K562 (cell line): ENCODE measurements around the gene SGCG. TPM values are rescaled to one million over a fixed set of nuclear protein-coding genes. Genes with fewer than 3 reads are reported as not detected.

Source experiments
- ATAC-seq: fragments of 200-7000 bp; cut with Tn5 transposase; 3 replicates; pipeline ENCODE4 v1.9.1; 2020; ENCODE audit warnings: moderate library complexity
- BruUV-seq: library from RNA; stranded (reverse); fragments of 400-500 nt; replicated peaks from 2 replicates; lab custom pipeline; 2021; lab: Mats Ljungman, UMichigan
- CTCF ChIA-PET: fragments of 300-600 bp; formaldehyde crosslinking; extraction: SDS; loops from one replicate; lab custom pipeline; 2021; ENCODE audit warnings: low intra/inter-chr PET ratio; lab: Yijun Ruan, JAX
- POLR2A ChIA-PET: fragments of 300-600, 350-650 bp; sonication (Branson Sonifier 250); formaldehyde crosslinking; extraction: SDS; loops from one replicate; lab custom pipeline; 2021; ENCODE audit warnings: antibody characterized with exemption, inconsistent platforms; lab: Yijun Ruan, JAX
- DNase-seq, 4 experiments: peaks; one replicate each; pipeline versions ENCODE4 v3.0.0 to v3.0.0-alpha.2; 2011 to 2018; ENCODE audit warnings: low spot score in 3 of 4, mixed read lengths in 3 of 4; ENCODE audit errors: extremely low read depth in 1 of 4
- FAIRE-seq: peaks from 2 replicates; lab custom pipeline; 2011; peaks lifted over from hg19 to GRCh38; lab: Jason Lieb, UNC
- H2AFZ ChIP-seq: 2 replicates; pipeline ENCODE4 v1.6.0; 2011; ENCODE audit warnings: low read depth, low read length, control low read depth, inconsistent platforms
- H3K27ac ChIP-seq: fragments of 200-600 bp; 3 replicates; pipeline ENCODE4 v1.8.0; 2011; ENCODE audit warnings: low read depth, mild to moderate bottlenecking, control low read depth, inconsistent platforms, low read length, moderate library complexity, mixed read lengths; ENCODE audit errors: extremely low read depth
- H3K27me3 ChIP-seq, 2 experiments: fragments of 300-600 bp in 1 of 2; 2 replicates in 1 of 2; 3 replicates in 1 of 2; pipeline versions ENCODE4 v1.6.0 to v1.8.0; 2011; ENCODE audit warnings: inconsistent platforms in 2 of 2, low read length in 2 of 2, mild to moderate bottlenecking in 1 of 2, mixed read lengths in 1 of 2, moderate library complexity in 1 of 2; ENCODE audit not compliant: control insufficient read depth in 2 of 2, insufficient read depth in 2 of 2
- H3K36me3 ChIP-seq: fragments of 300-600 bp; 3 replicates; pipeline ENCODE4 v1.8.0; 2011; ENCODE audit warnings: mild to moderate bottlenecking, low read length, inconsistent platforms; ENCODE audit not compliant: control insufficient read depth, insufficient read depth
- H3K4me1 ChIP-seq, 2 experiments: fragments of 200-600 bp in 1 of 2; replicated peaks in 1 of 2; 2 replicates in 1 of 2; 3 replicates in 1 of 2; pipeline versions ENCODE4 v1.5.1 to v1.8.0; 2011; ENCODE audit warnings: inconsistent platforms in 2 of 2, low read length in 2 of 2, mild to moderate bottlenecking in 1 of 2, mixed read lengths in 1 of 2, moderate library complexity in 1 of 2; ENCODE audit not compliant: control insufficient read depth in 2 of 2, insufficient read depth in 2 of 2
- H3K4me2 ChIP-seq: 2 replicates; pipeline ENCODE4 v1.6.1; 2011; ENCODE audit warnings: low read length, control low read depth, inconsistent platforms, mixed read lengths; ENCODE audit not compliant: insufficient read depth
- H3K4me3 ChIP-seq: fragments of 200-600 bp; sonication (generic), shearing (Covaris generic); 2 replicates; pipeline ENCODE4 v1.5.1; 2016; ENCODE audit warnings: control low read depth, inconsistent platforms
- H3K79me2 ChIP-seq: fragments of 200-600 bp; 3 replicates; pipeline ENCODE4 v1.8.0; 2011; ENCODE audit warnings: low read length, inconsistent platforms; ENCODE audit not compliant: control insufficient read depth, insufficient read depth
- H3K9ac ChIP-seq, 2 experiments: 2 replicates each; pipeline versions ENCODE4 v1.6.0 to v1.6.1; 2011; ENCODE audit warnings: low read depth in 2 of 2, low read length in 2 of 2, control low read depth in 1 of 2, inconsistent platforms in 1 of 2, mild to moderate bottlenecking in 1 of 2, mixed read lengths in 1 of 2; ENCODE audit not compliant: insufficient read depth in 1 of 2
- H3K9me1 ChIP-seq: one replicate; pipeline ENCODE4 v1.6.0; 2011; ENCODE audit warnings: inconsistent platforms, mild to moderate bottlenecking, low read length, moderate library complexity; ENCODE audit not compliant: control insufficient read depth, insufficient read depth
- H3K9me3 ChIP-seq: replicated peaks from 2 replicates; pipeline ENCODE4 v1.5.1; 2011; ENCODE audit warnings: low read depth, low read length, inconsistent platforms; ENCODE audit not compliant: control insufficient read depth, insufficient read depth
- H4K20me1 ChIP-seq: replicated peaks from 2 replicates; pipeline ENCODE4 v1.6.1; 2011; ENCODE audit warnings: low read length, inconsistent platforms, mixed read lengths; ENCODE audit not compliant: control insufficient read depth, insufficient read depth
- KLF16 ChIP-seq: IDR thresholded peaks from 2 replicates; pipeline ENCODE4 v1.6.1; 2016; ENCODE audit warnings: antibody characterized with exemption
- POLR2B ChIP-seq: fragments of 450-650 bp; IDR thresholded peaks from 2 replicates; pipeline ENCODE4 v1.6.1; 2018; ENCODE audit warnings: low read depth; ENCODE audit not compliant: partially characterized antibody
- PRPF4 ChIP-seq: fragments of 200-400 bp; formaldehyde crosslinking; IDR thresholded peaks from one replicate; pipeline ENCODE4 v1.6.1; 2017; ENCODE audit warnings: low read length, low read depth, mild to moderate bottlenecking; ENCODE audit not compliant: insufficient read depth, poor library complexity, severe bottlenecking
- RNF219 ChIP-seq: fragments of 250-450 bp; sonication (Bioruptor Pico); IDR thresholded peaks from 2 replicates; pipeline ENCODE4 v1.5.0; 2022; ENCODE audit warnings: mild to moderate bottlenecking
- TCF3 ChIP-seq: sonication (generic); formaldehyde crosslinking; IDR thresholded peaks from 2 replicates; pipeline ENCODE4 v1.4.0; 2020; ENCODE audit warnings: mild to moderate bottlenecking, missing genetic modification reagents
- TCF7L2 ChIP-seq: fragments of 150-350 bp; IDR thresholded peaks from 2 replicates; pipeline ENCODE4 v1.6.1; 2016; ENCODE audit warnings: low read depth, mild to moderate bottlenecking, low read length, moderate library complexity
- ZNF407 ChIP-seq: fragments of 450-650 bp; IDR thresholded peaks from 2 replicates; pipeline ENCODE4 v1.6.1; 2016; ENCODE audit warnings: low read depth
- WGBS: fragments of 100-300 bp; shearing (Covaris generic); methylation state at CpG from one replicate; pipeline ENCODE4 v1.1.6; 2016; ENCODE audit warnings: low coverage, mixed read lengths; ENCODE audit not compliant: insufficient coverage; ENCODE audit errors: missing lambda C conversion rate; 5-methylcytosine and 5-hydroxymethylcytosine counted together
- in situ Hi-C: fragments of 300-500 bp; cut with MboI; formaldehyde crosslinking; loops from 4 replicates; pipeline ENCODE4 v1.15.0; 2018; ENCODE audit warnings: inconsistent platforms, mixed read lengths
- intact Hi-C: fragments of 100-400 bp; cut with micrococcal nuclease; formaldehyde crosslinking; loops from 2 replicates; pipeline ENCODE4 v1.14.2; 2022
- polyA plus RNA-seq, 8 experiments: library from polyadenylated mRNA; depleted of rRNA in 4 of 8; stranded (reverse) in 5 of 8; unstranded in 3 of 8; fragments of >200 nt; fragmentation: Nextera tagmentation in 2 of 8; fragmentation: Illumina TruSeq in 1 of 8; extraction: Ambion mirVana in 2 of 8; extraction: Trizol in 1 of 8; gene quantifications; 2 replicates each; pipeline versions ENCODE4 v1.2.1 to v1.2.3, GENCODE V29; 2011 to 2014; ENCODE audit warnings: inconsistent platforms in 1 of 8, missing spikeins in 1 of 8
- total RNA-seq, 7 experiments: library from RNA; depleted of rRNA in 6 of 7; stranded (reverse); fragments of >200 nt in 6 of 7; fragmentation: Illumina TruSeq in 2 of 7; extraction: Trizol in 2 of 7; gene quantifications; 2 replicates each; pipeline versions ENCODE4 v1.2.1 to v1.2.3, GENCODE V29; 2011 to 2021; ENCODE audit warnings: low replicate concordance in 1 of 7

The SGCG gene
- total and polyA plus RNA-seq, 9 of the 15 experiments (the other 6 are each of a cell fraction or from before 2014, with no cell fraction given): 0.04 to 0.44 (median 0.34) TPM

GRCh38 chr13:23356368-23356767, 175.6 kb downstream of the SGCG start:
- Histone ChIP-seq H3K4me3 (no peak overlapping the region), H3K27me3 (no peaks in the 10 kb centered on the region), H2AFZ (no peak overlapping the region), H4K20me1 (no peaks in the 10 kb centered on the region), H3K9me1 (no peaks in the 10 kb centered on the region), H3K9ac (no peak overlapping the region), H3K4me2 (no peak overlapping the region), H3K4me1 (no peaks in the 10 kb centered on the region), H3K79me2 (no peaks in the 10 kb centered on the region), H3K9me3 (no peaks in the 10 kb centered on the region), H3K36me3 (peaks cover 55% of the 10 kb centered on the region; the same call in 2 of the 3 replicates), H3K27ac (no peak overlapping the region)
- BruUV-seq: no TSS peak
- in situ Hi-C loops (no loop called here), intact Hi-C loops (no loop called here)
- POLR2A ChIA-PET: no interaction called here
- 80% methylated on average over 1 of the region's 2 CpGs for WGBS
- no peak for TF ChIP-seq POLR2B
- TF ChIP-seq ZNF407: no peak
- TF ChIP-seq PRPF4: no peak
- no peak for TF ChIP-seq TCF7L2
- no peak for TF ChIP-seq TCF3 (CRISPR knock-in tag)
- no peak for TF ChIP-seq RNF219 (CRISPR knock-in tag)
- no peak for TF ChIP-seq KLF16
- CTCF ChIA-PET: no interaction called here
- FAIRE-seq (no peak), DNase-seq (no peak), ATAC-seq (no peak)
